Activated T-cell treated with anti-CD3 and anti-CD28 coated beads, Interleukin-2, amount 50 U/mL, for 24 hours (primary cell): ENCODE measurements around the gene TEKT4.
"Not testable (repeated sequence)": the region's sequence is repeated elsewhere in the genome, so short reads cannot be mapped to it uniquely, and the experiment has no call there.

Experiments
- DNase-seq: peaks from one replicate; pipeline ENCODE4 v3.0.0-alpha.2; 2020
- H3K27ac Mint-ChIP-seq: 2 replicates; pipeline ENCODE4 v1.8.0; 2020; ENCODE audit warnings: mild to moderate bottlenecking, mixed read lengths
- H3K27me3 Mint-ChIP-seq: 2 replicates; pipeline ENCODE4 v1.8.0; 2020; ENCODE audit warnings: mixed read lengths
- H3K36me3 Mint-ChIP-seq: 2 replicates; pipeline ENCODE4 v1.8.0; 2020; ENCODE audit warnings: low read depth, mixed read lengths
- H3K4me1 Mint-ChIP-seq: 2 replicates; pipeline ENCODE4 v1.8.0; 2020; ENCODE audit warnings: low read depth, mixed read lengths
- H3K4me3 Mint-ChIP-seq: 2 replicates; pipeline ENCODE4 v1.8.0; 2020; ENCODE audit warnings: mild to moderate bottlenecking, moderate library complexity, mixed read lengths
- H3K9me3 Mint-ChIP-seq: 2 replicates; pipeline ENCODE4 v1.8.0; 2020; ENCODE audit warnings: mixed read lengths

TEKT4 gene

DNA sequence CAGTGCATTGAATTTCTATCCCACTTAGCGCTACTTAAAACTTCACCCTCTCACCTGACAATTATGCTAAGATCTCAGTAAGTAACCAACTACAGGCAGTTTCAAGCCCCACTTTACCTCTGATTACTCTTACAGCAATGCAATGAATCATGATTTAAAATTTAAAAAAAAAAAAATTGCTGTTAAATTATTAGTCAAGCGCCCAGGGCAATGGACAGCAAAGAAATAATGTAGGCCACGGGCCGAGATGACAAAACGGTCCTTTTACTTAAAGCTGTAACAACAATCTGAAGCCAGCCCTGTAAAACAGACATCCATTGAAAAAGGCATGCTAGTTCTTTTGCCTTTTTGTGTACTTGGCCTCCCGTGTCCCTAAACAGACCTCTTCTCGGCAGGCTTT, 24.0 kb downstream of the TEKT4 start:
- not testable (repeated sequence) for H3K27ac Mint-ChIP-seq, H3K36me3 Mint-ChIP-seq, H3K4me3 Mint-ChIP-seq, H3K4me1 Mint-ChIP-seq, DNase-seq, H3K9me3 Mint-ChIP-seq
- H3K27me3 Mint-ChIP-seq: peaks cover 12% of the 10 kb centered on the region

- H3K27me3 Mint-ChIP-seq, H3K9me3 Mint-ChIP-seq, DNase-seq, H3K4me1 Mint-ChIP-seq, H3K36me3 Mint-ChIP-seq, H3K4me3 Mint-ChIP-seq, H3K27ac Mint-ChIP-seq: not testable (repeated sequence)
Measured at GRCh38 chr2:94906976-94907375, 35.7 kb downstream of the TEKT4 start.

GRCh38 chr2:94923196-94923595, 52.0 kb downstream of the TEKT4 start:
- DNase-seq: no peak
- no peak overlapping the region for H3K27ac Mint-ChIP-seq
- no peaks in the 10 kb centered on the region for H3K9me3 Mint-ChIP-seq
- no peak overlapping the region for H3K4me3 Mint-ChIP-seq
- peaks cover 9% of the 10 kb centered on the region for H3K27me3 Mint-ChIP-seq
- no peaks in the 10 kb centered on the region for H3K4me1 Mint-ChIP-seq
- no peaks in the 10 kb centered on the region for H3K36me3 Mint-ChIP-seq

GRCh38 chr2:94924999-94925398, 53.8 kb downstream of the TEKT4 start:
- not testable (repeated sequence) for H3K27me3 Mint-ChIP-seq, H3K27ac Mint-ChIP-seq, H3K9me3 Mint-ChIP-seq, DNase-seq, H3K4me1 Mint-ChIP-seq, H3K36me3 Mint-ChIP-seq, H3K4me3 Mint-ChIP-seq
